Endothelial cell of umbilical vein (primary cell): ENCODE measurements around the gene NDUFS6. TPM values are rescaled to one million over a fixed set of nuclear protein-coding genes. Genes with fewer than 3 reads are reported as not detected.

Source experiments
- BruUV-seq: library from RNA; stranded (reverse); fragments of 400-500 nt; replicated peaks from 2 replicates; lab custom pipeline; 2021; lab: Mats Ljungman, UMichigan
- CTCF ChIA-PET: fragments of 300-600, 350-600 bp; sonication (Branson Sonifier 250); formaldehyde crosslinking; loops from one replicate; lab custom pipeline; 2021; ENCODE audit warnings: antibody characterized with exemption, inconsistent platforms; lab: Charles Lee
- POLR2A ChIA-PET: fragments of 300-600, 350-600 bp; sonication (Branson Sonifier 250); formaldehyde crosslinking; loops from one replicate; lab custom pipeline; 2021; ENCODE audit warnings: antibody characterized with exemption, inconsistent platforms; lab: Charles Lee
- DNase-seq: peaks from one replicate; pipeline ENCODE4 v3.0.0-alpha.2; 2011; ENCODE audit warnings: low read depth, low spot score
- FAIRE-seq: peaks from 2 replicates; lab custom pipeline; 2011; peaks lifted over from hg19 to GRCh38; lab: Jason Lieb, UNC
- H2AFZ ChIP-seq: 2 replicates; pipeline ENCODE4 v1.6.0; 2012; ENCODE audit warnings: low read depth, low read length, control low read depth, inconsistent platforms
- H3K27ac ChIP-seq: 2 replicates; pipeline ENCODE4 v1.5.1; 2011; ENCODE audit warnings: low read depth, mild to moderate bottlenecking, control low read depth, low read length, moderate library complexity; ENCODE audit not compliant: insufficient read depth
- H3K27me3 ChIP-seq, 2 experiments: 2 replicates each; pipeline versions ENCODE4 v1.6.0 to v1.6.1; 2011; ENCODE audit warnings: low read length in 2 of 2, mixed read lengths in 1 of 2; ENCODE audit not compliant: control insufficient read depth in 2 of 2, insufficient read depth in 2 of 2
- H3K36me3 ChIP-seq, 2 experiments: 2 replicates in 1 of 2; 3 replicates in 1 of 2; pipeline ENCODE4 v1.5.1; 2011; ENCODE audit warnings: low read length in 2 of 2, mild to moderate bottlenecking in 1 of 2, moderate library complexity in 1 of 2; ENCODE audit not compliant: control insufficient read depth in 2 of 2, insufficient read depth in 2 of 2; ENCODE audit errors: extremely low read depth in 1 of 2
- H3K4me1 ChIP-seq: 3 replicates; pipeline ENCODE4 v1.5.1; 2011; ENCODE audit warnings: mild to moderate bottlenecking, low read length; ENCODE audit not compliant: control insufficient read depth, insufficient read depth; ENCODE audit errors: extremely low read depth
- H3K4me2 ChIP-seq: 2 replicates; pipeline ENCODE4 v1.6.1; 2011; ENCODE audit warnings: low read length, control low read depth, mixed read lengths; ENCODE audit not compliant: insufficient read depth
- H3K4me3 ChIP-seq, 3 experiments: fragments of 200-600 bp in 1 of 3; sonication (generic), shearing (Covaris generic) in 1 of 3; replicated peaks in 1 of 3; 2 replicates each; pipeline ENCODE4 v1.5.1; 2011 to 2016; ENCODE audit warnings: control low read depth in 3 of 3, low read length in 3 of 3, mild to moderate bottlenecking in 2 of 3, inconsistent platforms in 1 of 3, low read depth in 1 of 3, moderate library complexity in 1 of 3; ENCODE audit not compliant: insufficient read depth in 1 of 3
- H3K79me2 ChIP-seq: 2 replicates; pipeline ENCODE4 v1.6.0; 2012; ENCODE audit warnings: low read length, inconsistent platforms; ENCODE audit not compliant: control insufficient read depth, insufficient read depth
- H3K9ac ChIP-seq: replicated peaks from 2 replicates; pipeline ENCODE3; 2011; ENCODE audit warnings: low read length, control low read depth; ENCODE audit not compliant: insufficient read depth; ENCODE audit errors: extremely low read depth
- H3K9me1 ChIP-seq: replicated peaks from 3 replicates; pipeline ENCODE4 v1.6.0; 2011; ENCODE audit warnings: mild to moderate bottlenecking, low read length; ENCODE audit not compliant: control insufficient read depth, insufficient read depth; ENCODE audit errors: extremely low read depth
- H3K9me3 ChIP-seq: replicated peaks from 2 replicates; pipeline ENCODE4 v1.5.1; 2012; ENCODE audit warnings: low read length, inconsistent platforms; ENCODE audit not compliant: control insufficient read depth, insufficient read depth
- H4K20me1 ChIP-seq: replicated peaks from 2 replicates; pipeline ENCODE3; 2011; ENCODE audit warnings: mild to moderate bottlenecking, low read length; ENCODE audit not compliant: control insufficient read depth, insufficient read depth; ENCODE audit errors: extremely low read depth
- EZH2 ChIP-seq: IDR thresholded peaks from 2 replicates; pipeline ENCODE4 v1.6.1; 2012; ENCODE audit warnings: borderline replicate concordance, low read depth, mild to moderate bottlenecking, moderate library complexity, low read length, inconsistent platforms; ENCODE audit not compliant: severe bottlenecking
- FOS ChIP-seq: IDR thresholded peaks from 2 replicates; pipeline ENCODE4 v1.6.1; 2011; ENCODE audit warnings: mild to moderate bottlenecking, low read length, moderate library complexity, borderline replicate concordance; ENCODE audit not compliant: insufficient read depth
- GATA2 ChIP-seq: IDR thresholded peaks from 2 replicates; pipeline ENCODE4 v1.7.0; 2011; ENCODE audit warnings: low read depth, mild to moderate bottlenecking, moderate library complexity, mixed read lengths, low read length; ENCODE audit not compliant: insufficient read length, insufficient read depth
- JUN ChIP-seq: IDR thresholded peaks from 2 replicates; pipeline ENCODE4 v1.6.1; 2011; ENCODE audit warnings: borderline replicate concordance, low read depth; ENCODE audit not compliant: insufficient read length, insufficient read depth
- MAX ChIP-seq: IDR thresholded peaks from 2 replicates; pipeline ENCODE4 v1.6.1; 2011; ENCODE audit not compliant: insufficient read depth, insufficient read length
- MYC ChIP-seq: IDR thresholded peaks from one replicate; pipeline ENCODE4 v1.6.1; 2011; ENCODE audit warnings: mild to moderate bottlenecking, low read depth, low read length
- POLR2A ChIP-seq: IDR thresholded peaks from 2 replicates; pipeline ENCODE4 v1.6.1; 2012; ENCODE audit warnings: low read depth, mild to moderate bottlenecking, control low read depth, low read length
- POLR2AphosphoS5 ChIP-seq: IDR thresholded peaks from 2 replicates; pipeline ENCODE4 v1.6.1; 2012; ENCODE audit warnings: low read depth, mild to moderate bottlenecking, control low read depth, low read length, moderate library complexity; ENCODE audit not compliant: insufficient read depth
- dilution Hi-C: fragments of 300-500 bp; cut with MboI; formaldehyde crosslinking; loops from one replicate; pipeline ENCODE4 v1.15.0; 2019; ENCODE audit warnings: low sequenced_read_pairs; ENCODE audit not compliant: extremely low pct_ligation_motif_present
- intact Hi-C: fragments of 100-400 bp; cut with micrococcal nuclease; formaldehyde crosslinking; loops from one replicate; pipeline ENCODE4 v1.10.0; 2022
- polyA plus RNA-seq, 4 experiments: library from polyadenylated mRNA; depleted of rRNA in 3 of 4; stranded (reverse) in 3 of 4; unstranded in 1 of 4; fragments of >200 nt; gene quantifications; 2 replicates each; pipeline versions ENCODE4 v1.2.1 to v1.2.3, GENCODE V29; 2011 to 2012; ENCODE audit warnings: missing spikeins in 1 of 4
- total RNA-seq: library from RNA; stranded (reverse); gene quantifications from 2 replicates; pipeline ENCODE4 v1.2.3, GENCODE V29; 2021
- TF ChIP-seq, protein P1 (sequence below), 2 donors: IDR thresholded peaks; 1 replicate in 1 of 2; 2 replicates in 1 of 2; pipeline ENCODE4 v1.5.1; 2011; ENCODE audit warnings: low read length in 2 of 2, mild to moderate bottlenecking in 2 of 2, moderate library complexity in 2 of 2, control low read depth in 1 of 2, inconsistent platforms in 1 of 2, low read depth in 1 of 2; ENCODE audit not compliant: insufficient read depth in 1 of 2; ENCODE audit errors: extremely low read depth in 1 of 2

The NDUFS6 gene
- total and polyA plus RNA-seq, 2 donors (not counting 3 experiments of a cell fraction or from before 2014, with no cell fraction given): 42.5 to 127 TPM

- CTCF ChIA-PET: interaction anchor here (4.1 kb wide), 1 partner anchor 275 kb away, joined by 84 read pairs; no protein-coding TSS in a partner anchor
- dilution Hi-C loops: no loop called here
- BruUV-seq: no TSS peak
- no peaks in the 10 kb centered on the region for H3K9me1 ChIP-seq
- no peaks in the 10 kb centered on the region for H3K79me2 ChIP-seq
- H3K27me3 ChIP-seq: no peaks in the 10 kb centered on the region
- no peak overlapping the region for H2AFZ ChIP-seq
- POLR2A ChIA-PET: no interaction called here
- H4K20me1 ChIP-seq: no peaks in the 10 kb centered on the region
- no peak overlapping the region for H3K27ac ChIP-seq
- TF ChIP-seq, protein P1, sequence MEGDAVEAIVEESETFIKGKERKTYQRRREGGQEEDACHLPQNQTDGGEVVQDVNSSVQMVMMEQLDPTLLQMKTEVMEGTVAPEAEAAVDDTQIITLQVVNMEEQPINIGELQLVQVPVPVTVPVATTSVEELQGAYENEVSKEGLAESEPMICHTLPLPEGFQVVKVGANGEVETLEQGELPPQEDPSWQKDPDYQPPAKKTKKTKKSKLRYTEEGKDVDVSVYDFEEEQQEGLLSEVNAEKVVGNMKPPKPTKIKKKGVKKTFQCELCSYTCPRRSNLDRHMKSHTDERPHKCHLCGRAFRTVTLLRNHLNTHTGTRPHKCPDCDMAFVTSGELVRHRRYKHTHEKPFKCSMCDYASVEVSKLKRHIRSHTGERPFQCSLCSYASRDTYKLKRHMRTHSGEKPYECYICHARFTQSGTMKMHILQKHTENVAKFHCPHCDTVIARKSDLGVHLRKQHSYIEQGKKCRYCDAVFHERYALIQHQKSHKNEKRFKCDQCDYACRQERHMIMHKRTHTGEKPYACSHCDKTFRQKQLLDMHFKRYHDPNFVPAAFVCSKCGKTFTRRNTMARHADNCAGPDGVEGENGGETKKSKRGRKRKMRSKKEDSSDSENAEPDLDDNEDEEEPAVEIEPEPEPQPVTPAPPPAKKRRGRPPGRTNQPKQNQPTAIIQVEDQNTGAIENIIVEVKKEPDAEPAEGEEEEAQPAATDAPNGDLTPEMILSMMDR (IDR thresholded peaks at IDR 0.05; ENCODE audit: extremely low read depth in 1 of 2, insufficient read depth in 1 of 2, low read depth in 1 of 2, low read length in 2 of 2): no peak
- TF ChIP-seq GATA2: no peak
- no peak for TF ChIP-seq MYC
- TF ChIP-seq MAX: no peak
- TF ChIP-seq FOS: no peak
- no peak for TF ChIP-seq POLR2AphosphoS5
- TF ChIP-seq JUN: no peak
- no peak for TF ChIP-seq POLR2A
- TF ChIP-seq EZH2: no peak
- H3K4me2 ChIP-seq: no peak overlapping the region
- DNase-seq (no peak), FAIRE-seq (no peak)
- no peaks in the 10 kb centered on the region for H3K9me3 ChIP-seq
- H3K36me3 ChIP-seq: no peaks in the 10 kb centered on the region
- no peaks in the 10 kb centered on the region for H3K4me1 ChIP-seq
- intact Hi-C loops: no loop called here
- H3K4me3 ChIP-seq: no peak overlapping the region
- H3K9ac ChIP-seq: no peak overlapping the region
Observed at GRCh38 chr5:1765880-1766235, 35.3 kb upstream of the NDUFS6 start.
